Loucy (cell line): ENCODE results near the gene EVA1B.

ENCODE experiments used
- H2AFZ ChIP-seq: fragments of 200-600 bp; sonication (generic); 2 replicates; pipeline ENCODE4 v1.6.0; 2016; ENCODE audit warnings: antibody characterized with exemption, mild to moderate bottlenecking, low read length, moderate library complexity
- H3F3A ChIP-seq: fragments of 200-600 bp; 2 replicates; pipeline ENCODE4 v1.6.0; 2016; ENCODE audit warnings: antibody characterized with exemption, low read depth, mild to moderate bottlenecking
- H3K27me3 ChIP-seq: fragments of 200-600 bp; sonication (generic); 2 replicates; pipeline ENCODE4 v1.6.1; 2014; ENCODE audit warnings: low read length, mild to moderate bottlenecking; ENCODE audit not compliant: insufficient read depth, poor library complexity, severe bottlenecking
- H3K36me3 ChIP-seq: fragments of 200-600 bp; sonication (generic); 2 replicates; pipeline ENCODE4 v1.6.1; 2016; ENCODE audit warnings: low read length; ENCODE audit not compliant: insufficient read depth
- H3K4me1 ChIP-seq: fragments of 200-600 bp; sonication (generic); 2 replicates; pipeline ENCODE4 v1.5.1; 2014; ENCODE audit warnings: low read length, mild to moderate bottlenecking; ENCODE audit not compliant: insufficient read depth, poor library complexity, severe bottlenecking
- H3K4me2 ChIP-seq: fragments of 200-600 bp; sonication (generic); 2 replicates; pipeline ENCODE4 v1.6.0; 2014; ENCODE audit warnings: antibody characterized with exemption, low read length, low read depth, mild to moderate bottlenecking; ENCODE audit not compliant: poor library complexity, severe bottlenecking
- H3K4me3 ChIP-seq: fragments of 200-600 bp; sonication (generic); 2 replicates; pipeline ENCODE4 v1.5.1; 2014; ENCODE audit warnings: low read length, mild to moderate bottlenecking, mixed read lengths; ENCODE audit not compliant: poor library complexity, severe bottlenecking
- H3K79me2 ChIP-seq: fragments of 200-600 bp; sonication (generic); 2 replicates; pipeline ENCODE4 v1.6.1; 2014; ENCODE audit warnings: low read length; ENCODE audit not compliant: insufficient read depth
- H3K9ac ChIP-seq: fragments of 200-600 bp; sonication (generic); 2 replicates; pipeline ENCODE4 v1.6.0; 2014; ENCODE audit warnings: mild to moderate bottlenecking, low read depth, low read length, moderate library complexity; ENCODE audit not compliant: poor library complexity, severe bottlenecking
- H3K9me2 ChIP-seq: fragments of 200-600 bp; sonication (generic); replicated peaks from 2 replicates; pipeline ENCODE4 v1.6.1; 2016; ENCODE audit warnings: low read depth, low read length, mixed read lengths
- H3K9me3 ChIP-seq: fragments of 200-600 bp; sonication (generic); 2 replicates; pipeline ENCODE4 v1.6.1; 2014; ENCODE audit warnings: mild to moderate bottlenecking, antibody characterized with exemption, low read length, low read depth; ENCODE audit not compliant: insufficient read depth
- H4K20me1 ChIP-seq: fragments of 200-600 bp; sonication (generic); 2 replicates; pipeline ENCODE4 v1.6.0; 2014; ENCODE audit warnings: antibody characterized with exemption, low read length, mild to moderate bottlenecking; ENCODE audit not compliant: insufficient read depth, poor library complexity, severe bottlenecking
- EZH2phosphoT487 ChIP-seq: fragments of 200-600 bp; IDR thresholded peaks from 2 replicates; pipeline ENCODE4 v1.6.1; 2018; ENCODE audit warnings: antibody characterized with exemption, mild to moderate bottlenecking, moderate library complexity, borderline replicate concordance
- TF ChIP-seq, protein P1 (sequence below): fragments of 200-600 bp; sonication (generic); conservative IDR thresholded peaks from 2 replicates; pipeline ENCODE4 v1.5.1; 2014; ENCODE audit warnings: mild to moderate bottlenecking, antibody characterized with exemption, low read length

Gene EVA1B

DNA sequence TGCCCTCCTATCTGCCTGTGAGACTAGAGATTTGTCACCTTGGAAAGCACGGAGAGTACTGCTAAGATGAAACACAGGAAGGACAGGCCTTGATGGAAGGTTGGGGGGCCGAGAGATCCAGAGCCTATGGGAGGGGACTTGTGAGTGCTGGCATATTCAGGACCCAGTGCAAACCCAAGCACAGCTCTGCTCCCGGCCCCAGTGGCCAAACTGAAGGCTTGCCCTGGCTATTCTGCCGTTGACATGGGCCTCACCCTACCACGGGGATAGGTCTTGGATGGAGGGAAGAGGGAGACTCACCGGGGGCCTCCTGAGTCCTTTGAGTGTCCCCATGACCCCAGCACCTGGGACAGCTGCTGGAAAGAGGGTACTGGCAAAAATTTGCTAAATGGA lies 4.6 kb upstream of the EVA1B start:
- H3K27me3 ChIP-seq = no peaks in the 10 kb centered on the region
- no peaks in the 10 kb centered on the region for H3K9me3 ChIP-seq
- no peaks in the 10 kb centered on the region for H3K9me2 ChIP-seq
- H2AFZ ChIP-seq = no peak overlapping the region
- no peak overlapping the region for H3K4me3 ChIP-seq
- H4K20me1 ChIP-seq = no peaks in the 10 kb centered on the region
- H3K4me2 ChIP-seq = no peak overlapping the region
- H3F3A ChIP-seq = no peaks in the 10 kb centered on the region
- peaks cover 30% of the 10 kb centered on the region for H3K4me1 ChIP-seq
- no peak overlapping the region for H3K9ac ChIP-seq
- H3K36me3 ChIP-seq = no peaks in the 10 kb centered on the region
- no peaks in the 10 kb centered on the region for H3K79me2 ChIP-seq
- TF ChIP-seq EZH2phosphoT487 = no peak
- TF ChIP-seq, protein P1, sequence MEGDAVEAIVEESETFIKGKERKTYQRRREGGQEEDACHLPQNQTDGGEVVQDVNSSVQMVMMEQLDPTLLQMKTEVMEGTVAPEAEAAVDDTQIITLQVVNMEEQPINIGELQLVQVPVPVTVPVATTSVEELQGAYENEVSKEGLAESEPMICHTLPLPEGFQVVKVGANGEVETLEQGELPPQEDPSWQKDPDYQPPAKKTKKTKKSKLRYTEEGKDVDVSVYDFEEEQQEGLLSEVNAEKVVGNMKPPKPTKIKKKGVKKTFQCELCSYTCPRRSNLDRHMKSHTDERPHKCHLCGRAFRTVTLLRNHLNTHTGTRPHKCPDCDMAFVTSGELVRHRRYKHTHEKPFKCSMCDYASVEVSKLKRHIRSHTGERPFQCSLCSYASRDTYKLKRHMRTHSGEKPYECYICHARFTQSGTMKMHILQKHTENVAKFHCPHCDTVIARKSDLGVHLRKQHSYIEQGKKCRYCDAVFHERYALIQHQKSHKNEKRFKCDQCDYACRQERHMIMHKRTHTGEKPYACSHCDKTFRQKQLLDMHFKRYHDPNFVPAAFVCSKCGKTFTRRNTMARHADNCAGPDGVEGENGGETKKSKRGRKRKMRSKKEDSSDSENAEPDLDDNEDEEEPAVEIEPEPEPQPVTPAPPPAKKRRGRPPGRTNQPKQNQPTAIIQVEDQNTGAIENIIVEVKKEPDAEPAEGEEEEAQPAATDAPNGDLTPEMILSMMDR = no peak

DNA sequence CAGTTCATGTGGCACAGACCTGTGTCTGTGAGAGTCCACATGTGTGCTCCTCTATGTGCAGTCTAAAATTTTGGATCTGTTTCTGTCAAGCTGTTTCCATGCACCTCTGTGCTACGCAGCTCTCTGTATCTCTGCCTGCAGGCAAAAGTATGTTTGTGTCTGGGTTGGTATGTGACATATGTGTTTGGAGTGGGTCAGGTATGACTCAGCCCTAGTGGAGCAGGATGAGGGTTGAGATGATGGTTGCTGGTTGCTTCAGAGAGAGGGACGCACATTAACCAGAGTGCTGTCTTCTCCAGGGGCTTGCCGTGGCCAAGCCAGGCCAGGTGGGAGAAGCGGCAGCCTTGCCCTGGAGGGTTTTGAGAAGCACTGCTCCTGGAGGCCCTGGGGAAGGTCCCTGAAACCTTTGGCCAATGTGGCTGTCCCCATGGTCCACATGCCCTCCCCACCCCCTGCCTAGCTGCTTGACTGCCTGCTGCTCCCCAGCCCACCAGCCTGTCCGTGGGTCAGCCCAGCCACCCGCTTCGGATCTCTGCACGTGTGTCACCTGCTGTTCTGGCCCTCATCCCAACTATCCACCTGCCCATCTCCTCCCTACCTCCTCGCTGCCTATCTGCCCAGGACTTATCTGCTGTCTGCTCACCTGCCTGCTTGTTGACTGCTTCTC lies 4.1 kb upstream of the EVA1B start:
- Histone ChIP-seq H3K4me1 (peaks cover 30% of the 10 kb centered on the region), H3K4me3 (no peak overlapping the region)

DNA sequence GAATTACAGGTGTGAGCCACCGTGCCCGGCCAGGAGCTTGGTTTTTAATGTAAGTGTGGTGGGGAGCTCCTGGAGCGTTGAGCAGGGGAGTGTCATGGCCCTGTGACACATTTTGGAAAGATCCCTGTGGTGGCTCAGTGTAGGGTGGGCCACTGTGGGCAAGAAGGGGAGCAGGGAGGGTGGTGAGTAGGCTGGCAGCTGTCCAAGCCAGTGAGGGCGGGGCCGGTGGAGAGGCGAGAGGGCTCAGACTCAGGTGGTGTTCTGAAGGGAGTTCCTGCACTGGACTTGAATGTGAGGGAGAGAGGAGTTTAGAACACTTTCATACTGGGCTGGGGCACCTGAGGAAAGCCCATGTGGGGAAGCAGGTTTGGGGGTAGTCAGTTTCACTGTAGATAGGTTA lies 3.1 kb upstream of the EVA1B start:
- Histone ChIP-seq H3K4me3 (no peak overlapping the region), H4K20me1 (no peaks in the 10 kb centered on the region), H3K36me3 (no peaks in the 10 kb centered on the region), H3K27me3 (no peaks in the 10 kb centered on the region), H3F3A (no peaks in the 10 kb centered on the region), H3K9me2 (no peaks in the 10 kb centered on the region), H3K79me2 (no peaks in the 10 kb centered on the region), H3K4me2 (no peak overlapping the region), H2AFZ (no peak overlapping the region), H3K9ac (no peak overlapping the region), H3K4me1 (peaks cover 30% of the 10 kb centered on the region), H3K9me3 (no peaks in the 10 kb centered on the region)
- TF ChIP-seq, protein P1 = no peak
- TF ChIP-seq EZH2phosphoT487 = no peak

More for the DNA sequence above, 4.1 kb upstream of the EVA1B start:
- H3K36me3 ChIP-seq = no peaks in the 10 kb centered on the region
- H3F3A ChIP-seq = no peaks in the 10 kb centered on the region
- no peak overlapping the region for H3K9ac ChIP-seq
- no peaks in the 10 kb centered on the region for H3K9me2 ChIP-seq
- H4K20me1 ChIP-seq = no peaks in the 10 kb centered on the region
- no peaks in the 10 kb centered on the region for H3K27me3 ChIP-seq
- TF ChIP-seq, protein P1 = no peak
- no peak for TF ChIP-seq EZH2phosphoT487
- H3K4me2 ChIP-seq = no peak overlapping the region
- no peak overlapping the region for H2AFZ ChIP-seq
- H3K79me2 ChIP-seq = no peaks in the 10 kb centered on the region
- H3K9me3 ChIP-seq = no peaks in the 10 kb centered on the region
